H9 (cell line): Measurements from ENCODE around the gene RESP18. TPM values are rescaled to one million over a fixed set of nuclear protein-coding genes. Genes with fewer than 3 reads are reported as not detected.

ENCODE experiments used
- DNase-seq: peaks from one replicate; pipeline ENCODE4 v3.0.0-alpha.2; 2017
- H2AFZ ChIP-seq: one replicate; pipeline ENCODE4 v1.6.1; 2013; ENCODE audit warnings: mild to moderate bottlenecking, low read length, control low read depth, moderate library complexity
- H2AK5ac ChIP-seq: 2 replicates; pipeline ENCODE4 v1.6.1; 2013; ENCODE audit warnings: low read length, control low read depth, mixed read lengths; ENCODE audit not compliant: insufficient read length
- H2BK120ac ChIP-seq: one replicate; pipeline ENCODE4 v1.6.1; 2013; ENCODE audit warnings: low read depth, mild to moderate bottlenecking, low read length, control low read depth, inconsistent platforms; ENCODE audit not compliant: poor library complexity, severe bottlenecking
- H2BK12ac ChIP-seq: 2 replicates; pipeline ENCODE4 v1.6.1; 2013; ENCODE audit warnings: low read length, control low read depth, mixed read lengths, low read depth; ENCODE audit not compliant: insufficient read length
- H2BK15ac ChIP-seq: 2 replicates; pipeline ENCODE4 v1.6.1; 2013; ENCODE audit warnings: low read depth, low read length, control low read depth
- H2BK20ac ChIP-seq: one replicate; pipeline ENCODE4 v1.6.1; 2013; ENCODE audit warnings: low read depth, mild to moderate bottlenecking, low read length, control low read depth, inconsistent platforms; ENCODE audit not compliant: poor library complexity, severe bottlenecking
- H2BK5ac ChIP-seq: 2 replicates; pipeline ENCODE4 v1.6.1; 2013; ENCODE audit warnings: low read length, control low read depth, mixed read lengths; ENCODE audit not compliant: insufficient read length
- H3K14ac ChIP-seq: 2 replicates; pipeline ENCODE4 v1.6.1; 2013; ENCODE audit warnings: low read length, control low read depth; ENCODE audit not compliant: insufficient read depth
- H3K18ac ChIP-seq: 2 replicates; pipeline ENCODE4 v1.6.1; 2013; ENCODE audit warnings: low read depth, mild to moderate bottlenecking, mixed read lengths, low read length, control low read depth; ENCODE audit not compliant: insufficient read length
- H3K23ac ChIP-seq: 2 replicates; pipeline ENCODE4 v1.6.1; 2013; ENCODE audit warnings: low read length, control low read depth, mixed read lengths, low read depth; ENCODE audit not compliant: insufficient read length
- H3K23me2 ChIP-seq: 2 replicates; pipeline ENCODE4 v1.6.1; 2013; ENCODE audit warnings: low read depth, mild to moderate bottlenecking, mixed read lengths, low read length, control low read depth; ENCODE audit not compliant: insufficient read length, poor library complexity, severe bottlenecking
- H3K27ac ChIP-seq: 2 replicates; pipeline ENCODE4 v1.5.1; 2013; ENCODE audit warnings: low read length, control low read depth, mixed read lengths, low read depth; ENCODE audit not compliant: insufficient read length
- H3K27me3 ChIP-seq: 2 replicates; pipeline ENCODE4 v1.6.1; 2013; ENCODE audit warnings: low read length, control low read depth, inconsistent platforms; ENCODE audit not compliant: insufficient read depth
- H3K4ac ChIP-seq: 2 replicates; pipeline ENCODE4 v1.6.1; 2013; ENCODE audit warnings: low read depth, mild to moderate bottlenecking, control low read depth, inconsistent platforms, low read length, moderate library complexity
- H3K4me1 ChIP-seq: 2 replicates; pipeline ENCODE4 v1.6.1; 2013; ENCODE audit warnings: low read length, control low read depth, inconsistent platforms; ENCODE audit not compliant: insufficient read depth
- H3K4me2 ChIP-seq: 2 replicates; pipeline ENCODE4 v1.6.1; 2013; ENCODE audit warnings: low read length, control low read depth, mixed read lengths; ENCODE audit not compliant: insufficient read length, insufficient read depth
- H3K56ac ChIP-seq: 2 replicates; pipeline ENCODE4 v1.6.1; 2013; ENCODE audit warnings: low read depth, mild to moderate bottlenecking, mixed read lengths, low read length, control low read depth; ENCODE audit not compliant: insufficient read length
- H3K79me1 ChIP-seq: 2 replicates; pipeline ENCODE4 v1.6.1; 2013; ENCODE audit warnings: low read depth, mild to moderate bottlenecking, moderate library complexity, low read length, control low read depth, inconsistent platforms; ENCODE audit not compliant: insufficient read depth, poor library complexity, severe bottlenecking
- H3K79me2 ChIP-seq: 2 replicates; pipeline ENCODE4 v1.6.1; 2013; ENCODE audit warnings: low read length, control low read depth, inconsistent platforms; ENCODE audit not compliant: insufficient read depth
- H3K9ac ChIP-seq: 2 replicates; pipeline ENCODE4 v1.6.1; 2013; ENCODE audit warnings: low read length, control low read depth, mixed read lengths; ENCODE audit not compliant: insufficient read length; ENCODE audit errors: extremely low read depth
- H3K9me3 ChIP-seq: one replicate; pipeline ENCODE4 v1.6.1; 2013; ENCODE audit warnings: low read depth, low read length, inconsistent platforms; ENCODE audit not compliant: control insufficient read depth
- H3T11ph ChIP-seq: one replicate; pipeline ENCODE4 v1.6.1; 2013; ENCODE audit warnings: mild to moderate bottlenecking, low read length, control low read depth, inconsistent platforms
- H4K20me1 ChIP-seq: one replicate; pipeline ENCODE4 v1.6.1; 2013; ENCODE audit not compliant: control insufficient read depth, insufficient read length, insufficient read depth
- H4K5ac ChIP-seq: 2 replicates; pipeline ENCODE4 v1.6.1; 2013; ENCODE audit warnings: low read depth, mild to moderate bottlenecking, mixed read lengths, low read length, control low read depth; ENCODE audit not compliant: insufficient read length
- H4K8ac ChIP-seq: replicated peaks from 2 replicates; pipeline ENCODE4 v1.6.1; 2013; ENCODE audit warnings: low read length, control low read depth, mixed read lengths, low read depth; ENCODE audit not compliant: insufficient read length
- H4K91ac ChIP-seq: 2 replicates; pipeline ENCODE4 v1.6.1; 2013; ENCODE audit warnings: low read depth, mild to moderate bottlenecking, moderate library complexity, mixed read lengths, low read length, control low read depth; ENCODE audit not compliant: insufficient read length
- H3K27ac Mint-ChIP-seq, 3 experiments: 2 replicates in 2 of 3; 3 replicates in 1 of 3; pipeline ENCODE4 v1.8.0; 2020 to 2021; ENCODE audit warnings: mixed read lengths in 3 of 3, mild to moderate bottlenecking in 1 of 3, moderate library complexity in 1 of 3
- H3K27me3 Mint-ChIP-seq: 2 replicates; pipeline ENCODE4 v1.8.0; 2021; ENCODE audit warnings: low read depth, mild to moderate bottlenecking, moderate library complexity, mixed read lengths
- H3K36me3 Mint-ChIP-seq, 3 experiments: 2 replicates in 2 of 3; 3 replicates in 1 of 3; pipeline ENCODE4 v1.8.0; 2020 to 2021; ENCODE audit warnings: low read depth in 3 of 3, mixed read lengths in 3 of 3; ENCODE audit not compliant: insufficient read depth in 1 of 3
- H3K4me1 Mint-ChIP-seq, 2 experiments: 2 replicates each; pipeline ENCODE4 v1.8.0; 2020; ENCODE audit warnings: mixed read lengths in 2 of 2
- H3K4me3 Mint-ChIP-seq, 2 experiments: 2 replicates in 1 of 2; 3 replicates in 1 of 2; pipeline ENCODE4 v1.8.0; 2020 to 2021; ENCODE audit warnings: mild to moderate bottlenecking in 2 of 2, mixed read lengths in 2 of 2, moderate library complexity in 1 of 2
- H3K9me3 Mint-ChIP-seq, 2 experiments: 2 replicates in 1 of 2; 3 replicates in 1 of 2; pipeline ENCODE4 v1.8.0; 2020; ENCODE audit warnings: mild to moderate bottlenecking in 2 of 2, mixed read lengths in 2 of 2, moderate library complexity in 1 of 2
- CTCF ChIP-seq: fragments of 200-600 bp; sonication (generic); conservative IDR thresholded peaks from 3 replicates; pipeline ENCODE4 v1.8.0; 2021; ENCODE audit warnings: antibody characterized with exemption, mild to moderate bottlenecking
- WGBS: extraction: QIAGEN DNeasy Blood & Tissue Kit; methylation state at CpG from one replicate; pipeline ENCODE4 v1.1.7; 2013; ENCODE audit warnings: missing lambda C conversion rate, low lambda C conversion rate, mixed read lengths; ENCODE audit not compliant: insufficient read length; ENCODE audit errors: extremely low coverage; 5-methylcytosine and 5-hydroxymethylcytosine counted together
- total RNA-seq: library from RNA; stranded (reverse); gene quantifications from 2 replicates; pipeline ENCODE4 v1.2.1, GENCODE V29; 2021

Gene RESP18
- total RNA-seq, 1 experiment from 2014 or later, result not detected

GRCh38 chr2:219279916-219280516 lies 52.5 kb downstream of the RESP18 start:
- H2AK5ac ChIP-seq, result peak overlapping the region; percentile 3
- no peak for TF ChIP-seq CTCF
- no peaks in the 10 kb centered on the region for H3K27me3 ChIP-seq
- no CpG with 5 or more reads among the region's 12 CpGs for WGBS
- no peak overlapping the region for H4K8ac ChIP-seq
- no peaks in the 10 kb centered on the region for H3K9me3 Mint-ChIP-seq
- H3K4me2 ChIP-seq, result peak overlapping the region; percentile 96
- H3K27ac ChIP-seq, result no peak overlapping the region
- H3K36me3 Mint-ChIP-seq, result peaks cover 4 to 30% (median 14%) of the 10 kb centered on the region in 3 experiments; a peak in 6 of 7 replicates
- no peaks in the 10 kb centered on the region for H3K79me1 ChIP-seq
- no peak overlapping the region for H4K91ac ChIP-seq
- H3K23ac ChIP-seq, result no peak overlapping the region
- H3K4me1 Mint-ChIP-seq, result peaks cover 28 to 31% of the 10 kb centered on the region in 2 experiments
- H2BK12ac ChIP-seq, result no peak overlapping the region
- H4K20me1 ChIP-seq, result no peaks in the 10 kb centered on the region
- H3K4me1 ChIP-seq, result no peaks in the 10 kb centered on the region; the same call in 1 of the 2 replicates
- DNase-seq, result no peak
- H2AFZ ChIP-seq, result no peak overlapping the region
- no peaks in the 10 kb centered on the region for H3K9me3 ChIP-seq
- H3K4ac ChIP-seq, result no peak overlapping the region
- H2BK15ac ChIP-seq, result no peak overlapping the region; the same call in 1 of the 2 replicates
- H3K79me2 ChIP-seq, result no peaks in the 10 kb centered on the region
- H3K27ac Mint-ChIP-seq, result peak overlapping the region in 2 of 3 experiments; percentile 89 to 93; a peak in 4 of 7 replicates
- H3K18ac ChIP-seq, result no peak overlapping the region
- H3K9ac ChIP-seq, result peak overlapping the region; percentile 54
- H3T11ph ChIP-seq, result no peak overlapping the region
- H3K27me3 Mint-ChIP-seq, result peaks cover 2% of the 10 kb centered on the region
- no peak overlapping the region for H2BK120ac ChIP-seq
- peak overlapping the region; percentile 77 to 89 for H3K4me3 Mint-ChIP-seq
- no peak overlapping the region for H2BK20ac ChIP-seq
- peak overlapping the region; percentile 79; the same call in 1 of the 2 replicates for H3K14ac ChIP-seq
- no peak overlapping the region for H3K56ac ChIP-seq
- no peak overlapping the region for H4K5ac ChIP-seq
- H3K23me2 ChIP-seq, result peaks cover 12% of the 10 kb centered on the region
- no peak overlapping the region for H2BK5ac ChIP-seq
